AG09319 (cell line): ENCODE measurements around the gene APOA1.

Source experiments
- DNase-seq: peaks from one replicate; pipeline ENCODE4 v3.0.0-alpha.2; 2010; ENCODE audit warnings: low read depth; ENCODE audit errors: extremely low read depth
- TF ChIP-seq, protein P1 (sequence below): IDR thresholded peaks from 2 replicates; pipeline ENCODE4 v1.5.1; 2011; ENCODE audit warnings: low read depth, mild to moderate bottlenecking, inconsistent platforms, low read length, moderate library complexity

The APOA1 gene

DNA sequence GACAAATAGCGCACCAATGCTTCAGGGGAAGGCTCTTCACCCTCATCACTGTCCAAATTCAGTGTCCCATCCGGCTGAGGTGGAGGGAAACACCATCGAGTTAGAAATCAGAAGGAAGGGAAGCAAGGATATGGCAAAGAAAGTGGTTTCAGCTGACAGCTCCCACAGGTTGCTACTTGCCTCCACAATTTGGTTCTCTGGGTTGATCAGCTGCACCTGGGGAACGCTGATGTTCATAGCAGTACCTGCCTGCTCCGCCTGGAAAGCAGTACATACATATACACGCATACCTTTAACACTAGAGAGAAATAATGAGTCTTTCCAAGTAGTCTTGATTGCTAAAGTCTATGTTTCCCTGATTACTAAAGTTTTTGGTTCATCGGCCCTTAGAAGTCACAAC lies 37.8 kb upstream of the APOA1 start:
- DNase-seq, result no peak
- TF ChIP-seq, protein P1, sequence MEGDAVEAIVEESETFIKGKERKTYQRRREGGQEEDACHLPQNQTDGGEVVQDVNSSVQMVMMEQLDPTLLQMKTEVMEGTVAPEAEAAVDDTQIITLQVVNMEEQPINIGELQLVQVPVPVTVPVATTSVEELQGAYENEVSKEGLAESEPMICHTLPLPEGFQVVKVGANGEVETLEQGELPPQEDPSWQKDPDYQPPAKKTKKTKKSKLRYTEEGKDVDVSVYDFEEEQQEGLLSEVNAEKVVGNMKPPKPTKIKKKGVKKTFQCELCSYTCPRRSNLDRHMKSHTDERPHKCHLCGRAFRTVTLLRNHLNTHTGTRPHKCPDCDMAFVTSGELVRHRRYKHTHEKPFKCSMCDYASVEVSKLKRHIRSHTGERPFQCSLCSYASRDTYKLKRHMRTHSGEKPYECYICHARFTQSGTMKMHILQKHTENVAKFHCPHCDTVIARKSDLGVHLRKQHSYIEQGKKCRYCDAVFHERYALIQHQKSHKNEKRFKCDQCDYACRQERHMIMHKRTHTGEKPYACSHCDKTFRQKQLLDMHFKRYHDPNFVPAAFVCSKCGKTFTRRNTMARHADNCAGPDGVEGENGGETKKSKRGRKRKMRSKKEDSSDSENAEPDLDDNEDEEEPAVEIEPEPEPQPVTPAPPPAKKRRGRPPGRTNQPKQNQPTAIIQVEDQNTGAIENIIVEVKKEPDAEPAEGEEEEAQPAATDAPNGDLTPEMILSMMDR, result no peak

DNA sequence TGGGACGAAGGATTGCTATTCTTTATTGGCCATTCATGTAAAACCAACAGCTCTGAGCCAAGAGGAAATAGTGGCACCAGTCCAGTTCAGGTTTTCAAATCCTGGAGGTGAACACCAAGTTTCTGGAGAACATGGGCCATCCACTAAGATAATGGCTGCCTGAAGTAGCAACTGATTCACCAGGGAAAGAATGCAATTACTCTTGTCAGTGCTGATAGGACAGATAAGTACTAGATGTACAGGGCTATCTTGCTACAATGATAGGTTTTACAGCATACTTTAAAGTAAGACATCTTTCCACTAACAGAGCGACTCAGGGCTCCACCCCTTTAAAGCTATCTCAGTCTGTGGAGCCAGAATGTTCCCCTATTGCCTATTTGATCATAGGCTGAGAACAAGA lies 36.8 kb upstream of the APOA1 start:
- no peak for DNase-seq

GRCh38 chr11:116873381-116873780 lies 36.0 kb upstream of the APOA1 start:
- TF ChIP-seq, protein P1, result no peak
- DNase-seq, result no peak

More for the DNA sequence above, 36.8 kb upstream of the APOA1 start:
- TF ChIP-seq, protein P1, result no peak

GRCh38 chr11:116871248-116871647 lies 33.8 kb upstream of the APOA1 start:
- DNase-seq, result no peak
- TF ChIP-seq, protein P1, result no peak

- no peak for DNase-seq
- TF ChIP-seq, protein P1, result no peak
Measured at GRCh38 chr11:116870054-116870453, 32.6 kb upstream of the APOA1 start.

DNA sequence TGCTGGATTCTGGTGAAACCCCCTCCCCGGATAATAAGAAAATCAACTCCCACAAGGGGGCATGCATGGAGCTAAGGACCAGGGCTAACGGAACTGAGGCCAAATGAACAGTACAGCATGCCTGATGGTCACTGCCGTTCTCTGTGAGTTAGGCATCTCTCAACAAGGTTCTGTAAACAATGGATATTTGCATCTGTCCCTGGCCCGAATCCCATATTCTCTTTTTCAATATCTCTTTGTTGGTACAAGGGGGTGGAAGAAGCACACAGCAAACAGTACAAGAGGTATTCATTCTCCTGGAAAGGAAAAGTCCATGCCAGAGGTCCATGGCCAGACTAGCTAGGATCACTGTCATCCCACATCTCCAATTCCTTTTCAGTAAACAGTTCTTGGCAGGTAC lies 32.2 kb upstream of the APOA1 start:
- DNase-seq, result no peak
- TF ChIP-seq, protein P1, result no peak

DNA sequence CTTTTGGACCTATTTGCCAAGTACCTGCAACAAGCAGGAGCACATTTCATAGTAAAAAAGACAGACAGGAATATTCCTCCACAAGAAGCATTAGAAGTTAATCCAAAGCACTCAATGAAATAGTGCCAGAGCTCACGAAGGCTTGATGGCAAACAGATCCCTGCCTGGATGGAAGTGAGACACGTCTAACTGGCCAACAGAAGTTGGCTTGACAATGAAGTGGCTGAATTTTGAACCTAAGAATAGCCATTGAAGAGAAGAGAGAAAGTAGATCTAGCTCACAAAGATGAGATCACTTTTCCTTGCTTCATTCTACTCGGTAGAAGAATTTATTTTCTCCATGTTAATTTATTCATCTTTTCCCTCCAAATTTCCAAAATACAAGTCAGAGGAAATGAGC lies 30.6 kb upstream of the APOA1 start:
- no peak for DNase-seq
- TF ChIP-seq, protein P1, result no peak
